HCT116 (cell line): Measurements from ENCODE around the gene EVI5. TPM values are rescaled to one million over a fixed set of nuclear protein-coding genes. Genes with fewer than 3 reads are reported as not detected.
A peak's percentile ranks its signal among the peaks of the same experiment; 100 is the strongest.

Experiments
- ATAC-seq: fragments of 200-7000 bp; cut with Tn5 transposase; 2 replicates; pipeline ENCODE4 v1.9.1; 2020; ENCODE audit warnings: mild to moderate bottlenecking, moderate library complexity
- BruUV-seq: library from RNA; stranded (reverse); fragments of 400-500 nt; replicated peaks from 2 replicates; lab custom pipeline; 2021; lab: Mats Ljungman, UMichigan
- CTCF ChIA-PET: fragments of 300-600 bp; sonication (Branson Sonifier 250); formaldehyde crosslinking; loops from one replicate; lab custom pipeline; 2021; ENCODE audit warnings: antibody characterized with exemption; lab: Charles Lee
- POLR2A ChIA-PET: fragments of 300-600, 350-600 bp; sonication (Branson Sonifier 250); formaldehyde crosslinking; loops from one replicate; lab custom pipeline; 2021; ENCODE audit warnings: antibody characterized with exemption; lab: Charles Lee
- RAD21 ChIA-PET, 2 experiments: fragments of 300-600 bp; sonication (Branson Sonifier 250); formaldehyde crosslinking; loops; one replicate each; lab custom pipeline; 2023; ENCODE audit warnings: low total read pairs in 2 of 2; ENCODE audit not compliant: uncharacterized antibody in 2 of 2, unreplicated experiment in 2 of 2, low non-redundant PET in 1 of 2; lab: Charles Lee
- DNase-seq: peaks from one replicate; pipeline ENCODE4 v3.0.0-alpha.2; 2010; ENCODE audit warnings: low read depth, low spot score
- H2AFZ ChIP-seq: fragments of 200-600 bp; shearing (Covaris generic), sonication (generic); 2 replicates; pipeline ENCODE4 v1.6.1; 2017; ENCODE audit warnings: low read depth, mixed run types, mixed read lengths, antibody characterized with exemption, low read length; ENCODE audit not compliant: poor library complexity, severe bottlenecking
- H3K27ac ChIP-seq: 2 replicates; pipeline ENCODE4 v1.5.1; 2012; ENCODE audit warnings: low read depth, low read length
- H3K27me3 ChIP-seq: fragments of 200-600 bp; sonication (generic); 2 replicates; pipeline ENCODE4 v1.6.1; 2016; ENCODE audit warnings: mixed run types, low read length, mixed read lengths; ENCODE audit not compliant: insufficient read depth
- H3K36me3 ChIP-seq, 2 experiments: fragments of 200-500 bp in 1 of 2; fragments of 200-600 bp in 1 of 2; sonication (Bioruptor generic) in 1 of 2; sonication (generic) in 1 of 2; 2 replicates each; pipeline versions ENCODE4 v1.5.1 to v1.6.1; 2014 to 2016; ENCODE audit warnings: low read length in 2 of 2, inconsistent platforms in 1 of 2, mixed read lengths in 1 of 2, mixed run types in 1 of 2; ENCODE audit not compliant: insufficient read depth in 2 of 2, control insufficient read depth in 1 of 2
- H3K4me1 ChIP-seq, 2 experiments: fragments of 200-600 bp in 1 of 2; sonication (generic) in 1 of 2; 2 replicates each; pipeline versions ENCODE4 v1.5.1 to v1.6.1; 2012 to 2017; ENCODE audit warnings: low read length in 2 of 2, inconsistent platforms in 1 of 2, mild to moderate bottlenecking in 1 of 2, mixed read lengths in 1 of 2, mixed run types in 1 of 2, moderate library complexity in 1 of 2; ENCODE audit not compliant: insufficient read depth in 2 of 2, control insufficient read depth in 1 of 2
- H3K4me2 ChIP-seq: fragments of 200-600 bp; sonication (generic); 2 replicates; pipeline ENCODE4 v1.6.1; 2017; ENCODE audit warnings: mixed run types, low read length, mixed read lengths
- H3K4me3 ChIP-seq, 2 experiments: fragments of 200-600 bp in 1 of 2; sonication (generic) in 1 of 2; replicated peaks in 1 of 2; 2 replicates each; pipeline ENCODE4 v1.5.1; 2011 to 2016; ENCODE audit warnings: low read length in 2 of 2, control low read depth in 1 of 2, low read depth in 1 of 2, mild to moderate bottlenecking in 1 of 2, mixed read lengths in 1 of 2, mixed run types in 1 of 2
- H3K79me2 ChIP-seq: fragments of 200-600 bp; sonication (generic); 2 replicates; pipeline ENCODE4 v1.6.1; 2017; ENCODE audit warnings: mild to moderate bottlenecking, mixed run types, low read length, moderate library complexity, mixed read lengths; ENCODE audit not compliant: insufficient read depth
- H3K9ac ChIP-seq: fragments of 200-600 bp; sonication (generic); 2 replicates; pipeline ENCODE4 v1.6.1; 2016; ENCODE audit warnings: low read length, mixed read lengths
- H3K9me2 ChIP-seq: fragments of 200-600 bp; sonication (generic), shearing (Covaris generic); 2 replicates; pipeline ENCODE4 v1.6.1; 2017; ENCODE audit warnings: mixed run types, mild to moderate bottlenecking, moderate library complexity; ENCODE audit not compliant: insufficient read depth
- H3K9me3 ChIP-seq, 2 experiments: fragments of 200-500 bp in 1 of 2; fragments of 200-600 bp in 1 of 2; sonication (Bioruptor generic) in 1 of 2; sonication (generic) in 1 of 2; 2 replicates each; pipeline ENCODE4 v1.6.1; 2014 to 2017; ENCODE audit warnings: low read length in 2 of 2, mixed read lengths in 2 of 2, inconsistent platforms in 1 of 2, low read depth in 1 of 2, mild to moderate bottlenecking in 1 of 2, mixed run types in 1 of 2, moderate library complexity in 1 of 2; ENCODE audit not compliant: control insufficient read depth in 1 of 2, insufficient read depth in 1 of 2
- H4K20me1 ChIP-seq: fragments of 200-600 bp; sonication (generic), shearing (Covaris generic); 2 replicates; pipeline ENCODE4 v1.6.1; 2017; ENCODE audit warnings: mixed run types, mild to moderate bottlenecking, moderate library complexity; ENCODE audit not compliant: insufficient read depth
- CBX3 ChIP-seq: IDR thresholded peaks from 2 replicates; pipeline ENCODE4 v1.6.1; 2012; ENCODE audit warnings: low read depth
- CEBPB ChIP-seq: IDR thresholded peaks from 2 replicates; pipeline ENCODE4 v1.6.1; 2012; ENCODE audit warnings: low read depth
- EGR1 ChIP-seq: IDR thresholded peaks from 2 replicates; pipeline ENCODE4 v1.6.1; 2012; ENCODE audit warnings: low read depth
- FOSL1 ChIP-seq: IDR thresholded peaks from 2 replicates; pipeline ENCODE4 v1.6.1; 2012; ENCODE audit warnings: low read depth
- MAX ChIP-seq: IDR thresholded peaks from 2 replicates; pipeline ENCODE4 v1.6.1; 2012
- POLR2A ChIP-seq: IDR thresholded peaks from 2 replicates; pipeline ENCODE4 v1.7.0; 2011; ENCODE audit warnings: borderline replicate concordance; ENCODE audit not compliant: insufficient read depth, insufficient read length; ENCODE audit errors: extremely low read depth
- POLR2AphosphoS5 ChIP-seq: IDR thresholded peaks from 2 replicates; pipeline ENCODE4 v1.6.1; 2011; ENCODE audit warnings: mild to moderate bottlenecking, low read depth, low read length, moderate library complexity
- SIN3A ChIP-seq: IDR thresholded peaks from 2 replicates; pipeline ENCODE4 v1.6.1; 2012; ENCODE audit warnings: low read depth
- TCF7L2 ChIP-seq: IDR thresholded peaks from 2 replicates; pipeline ENCODE4 v1.7.0; 2011; ENCODE audit warnings: borderline replicate concordance, inconsistent platforms; ENCODE audit not compliant: insufficient read depth, insufficient read length; ENCODE audit errors: extremely low read depth
- YY1 ChIP-seq: IDR thresholded peaks from 2 replicates; pipeline ENCODE4 v1.6.1; 2011; ENCODE audit warnings: low read length, low read depth, moderate library complexity, mild to moderate bottlenecking; ENCODE audit not compliant: insufficient replicate concordance; ENCODE audit errors: extremely low read depth
- ZBTB33 ChIP-seq: IDR thresholded peaks from 2 replicates; pipeline ENCODE4 v1.6.1; 2011; ENCODE audit warnings: mild to moderate bottlenecking, low read length, moderate library complexity; ENCODE audit not compliant: insufficient replicate concordance; ENCODE audit errors: extremely low read depth
- ZFX ChIP-seq: fragments of 450-650 bp; IDR thresholded peaks from 2 replicates; pipeline ENCODE4 v1.6.1; 2017
- ZNF274 ChIP-seq: fragments of 200-500 bp; sonication (Bioruptor generic); IDR thresholded peaks from 2 replicates; pipeline ENCODE4 v1.6.1; 2014; ENCODE audit warnings: mild to moderate bottlenecking, low read depth, low read length, inconsistent platforms
- intact Hi-C: fragments of 100-400 bp; cut with micrococcal nuclease; formaldehyde crosslinking; loops from 2 replicates; pipeline ENCODE4 v1.10.0; 2022
- total RNA-seq: library from RNA; stranded (reverse); gene quantifications from one replicate; pipeline ENCODE4 v1.2.1, GENCODE V29; 2021; ENCODE audit not compliant: unreplicated experiment
- TF ChIP-seq, protein P1 (sequence below), 3 experiments: fragments of 200-600 bp in 1 of 3; sonication (generic) in 1 of 3; IDR thresholded peaks in 2 of 3; conservative IDR thresholded peaks in 1 of 3; 2 replicates each; pipeline ENCODE4 v1.5.1; 2012 to 2017; ENCODE audit warnings: low read depth in 2 of 3, low read length in 2 of 3, antibody characterized with exemption in 1 of 3, borderline replicate concordance in 1 of 3, control low read depth in 1 of 3, mild to moderate bottlenecking in 1 of 3, mixed read lengths in 1 of 3, mixed run types in 1 of 3, moderate library complexity in 1 of 3; ENCODE audit not compliant: insufficient read depth in 1 of 3

EVI5 gene
- total RNA-seq, 1 experiment from 2014 or later = 21.8 TPM

- intact Hi-C loops = no loop called here
- H3K4me1 ChIP-seq = peaks cover 7 to 20% of the 10 kb centered on the region in 2 experiments
- RAD21 ChIA-PET = no interaction called here
- peak within 1 kb of the TSS; percentile 99 for H3K4me2 ChIP-seq
- CTCF ChIA-PET = interaction anchor here (0.7 to 1.6 kb wide), 5 partner anchors 12 to 176 kb away, joined by 3 to 6 read pairs (median 3); no protein-coding TSS in a partner anchor
- peak within 1 kb of the TSS; percentile 69 for H3K27ac ChIP-seq
- H3K9ac ChIP-seq = peak within 1 kb of the TSS; percentile 65
- no peaks in the 10 kb centered on the region for H3K9me3 ChIP-seq
- H3K9me2 ChIP-seq = no peaks in the 10 kb centered on the region
- no TSS peak for BruUV-seq
- H3K27me3 ChIP-seq = no peaks in the 10 kb centered on the region
- no peak for TF ChIP-seq YY1
- peak; percentile 40 for TF ChIP-seq POLR2AphosphoS5
- peak; percentile 62 for TF ChIP-seq MAX
- TF ChIP-seq SIN3A = no peak
- TF ChIP-seq CEBPB = no peak
- no peak for TF ChIP-seq EGR1
- peak; percentile 20; the same call in 1 of the 2 replicates for TF ChIP-seq ZFX
- TF ChIP-seq POLR2A = peak; percentile 39
- no peak for TF ChIP-seq ZNF274
- no peak for TF ChIP-seq TCF7L2
- TF ChIP-seq CBX3 = no peak; the same call in 1 of the 2 replicates
- TF ChIP-seq FOSL1 = no peak
- no peak for TF ChIP-seq ZBTB33
- TF ChIP-seq, protein P1, sequence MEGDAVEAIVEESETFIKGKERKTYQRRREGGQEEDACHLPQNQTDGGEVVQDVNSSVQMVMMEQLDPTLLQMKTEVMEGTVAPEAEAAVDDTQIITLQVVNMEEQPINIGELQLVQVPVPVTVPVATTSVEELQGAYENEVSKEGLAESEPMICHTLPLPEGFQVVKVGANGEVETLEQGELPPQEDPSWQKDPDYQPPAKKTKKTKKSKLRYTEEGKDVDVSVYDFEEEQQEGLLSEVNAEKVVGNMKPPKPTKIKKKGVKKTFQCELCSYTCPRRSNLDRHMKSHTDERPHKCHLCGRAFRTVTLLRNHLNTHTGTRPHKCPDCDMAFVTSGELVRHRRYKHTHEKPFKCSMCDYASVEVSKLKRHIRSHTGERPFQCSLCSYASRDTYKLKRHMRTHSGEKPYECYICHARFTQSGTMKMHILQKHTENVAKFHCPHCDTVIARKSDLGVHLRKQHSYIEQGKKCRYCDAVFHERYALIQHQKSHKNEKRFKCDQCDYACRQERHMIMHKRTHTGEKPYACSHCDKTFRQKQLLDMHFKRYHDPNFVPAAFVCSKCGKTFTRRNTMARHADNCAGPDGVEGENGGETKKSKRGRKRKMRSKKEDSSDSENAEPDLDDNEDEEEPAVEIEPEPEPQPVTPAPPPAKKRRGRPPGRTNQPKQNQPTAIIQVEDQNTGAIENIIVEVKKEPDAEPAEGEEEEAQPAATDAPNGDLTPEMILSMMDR (IDR thresholded peaks at IDR 0.05 in 2 of 3, conservative IDR thresholded peaks at IDR 0.05 in 1 of 3; ENCODE audit: borderline replicate concordance in 1 of 3, insufficient read depth in 1 of 3, low read depth in 2 of 3, low read length in 2 of 3) = no peak
- H3K36me3 ChIP-seq = no peaks in the 10 kb centered on the region
- H2AFZ ChIP-seq = peak within 1 kb of the TSS; percentile 77
- DNase-seq (no peak), ATAC-seq (peak; percentile 41)
- H4K20me1 ChIP-seq = no peaks in the 10 kb centered on the region
- H3K4me3 ChIP-seq = peak within 1 kb of the TSS; percentile 70 to 84
- POLR2A ChIA-PET = no interaction called here
- no peaks in the 10 kb centered on the region for H3K79me2 ChIP-seq
Observed at GRCh38 chr1:92486251-92487077, 298.4 kb downstream of the EVI5 start, which contains the start of gene GFI1. Gene GFI1, minus strand, starts transcription at chr1:92486925. Its CDS starts 3,438 bp downstream, at chr1:92483487.
